Measurements from ENCODE around the gene WDFY4.

The WDFY4 gene

DNA sequence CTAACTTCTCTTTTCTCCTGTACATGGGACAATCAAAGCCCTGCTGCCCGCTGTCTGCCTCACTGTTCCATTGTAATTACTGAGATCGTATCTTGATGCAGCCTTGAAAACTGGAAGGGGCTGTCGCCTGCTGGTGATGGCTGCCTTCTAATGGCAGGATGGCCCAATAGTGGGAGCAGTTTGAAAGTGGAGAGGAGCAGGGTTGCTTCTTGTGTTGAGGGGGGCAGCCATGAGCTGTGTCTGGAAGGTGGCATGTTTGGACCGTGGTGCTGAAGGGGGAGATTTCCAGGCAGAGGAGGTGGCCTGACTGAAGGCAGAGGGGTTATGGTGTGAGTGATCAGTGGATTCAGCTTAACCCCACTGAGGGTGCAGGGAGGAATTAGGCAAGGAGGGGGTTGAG is 8.1 kb downstream of the WDFY4 start:
- FAIRE-seq, result no peak

GRCh38 chr10:48693206-48693605 is 8.5 kb downstream of the WDFY4 start:
- no peak for DNase-seq (ENCODE audit: insufficient read length, low spot score)
- FAIRE-seq, result no peak
- no peak for TF ChIP-seq CTCF (IDR thresholded peaks at IDR 0.05; ENCODE audit: insufficient read depth, missing control alignments)

More for the DNA sequence above, 8.1 kb downstream of the WDFY4 start:
- TF ChIP-seq CTCF (IDR thresholded peaks at IDR 0.05; ENCODE audit: insufficient read depth, missing control alignments), result no peak
- DNase-seq (ENCODE audit: insufficient read length, low spot score), result no peak

- FAIRE-seq (no peak), DNase-seq (ENCODE audit: insufficient read length, low spot score) (no peak)
- TF ChIP-seq CTCF (IDR thresholded peaks at IDR 0.05; ENCODE audit: insufficient read depth, missing control alignments), result no peak
Measured at GRCh38 chr10:48694371-48695030, 9.8 kb downstream of the WDFY4 start.

GRCh38 chr10:48695636-48696534 is 11.2 kb downstream of the WDFY4 start:
- no peak for TF ChIP-seq CTCF (IDR thresholded peaks at IDR 0.05; ENCODE audit: insufficient read depth, missing control alignments)
- DNase-seq (ENCODE audit: insufficient read length, low spot score) (no peak), FAIRE-seq (no peak)

GRCh38 chr10:48696535-48696873 is 11.8 kb downstream of the WDFY4 start:
- no peak for FAIRE-seq
- DNase-seq (ENCODE audit: insufficient read length, low spot score), result no peak
- TF ChIP-seq CTCF (IDR thresholded peaks at IDR 0.05; ENCODE audit: insufficient read depth, missing control alignments), result no peak

DNA sequence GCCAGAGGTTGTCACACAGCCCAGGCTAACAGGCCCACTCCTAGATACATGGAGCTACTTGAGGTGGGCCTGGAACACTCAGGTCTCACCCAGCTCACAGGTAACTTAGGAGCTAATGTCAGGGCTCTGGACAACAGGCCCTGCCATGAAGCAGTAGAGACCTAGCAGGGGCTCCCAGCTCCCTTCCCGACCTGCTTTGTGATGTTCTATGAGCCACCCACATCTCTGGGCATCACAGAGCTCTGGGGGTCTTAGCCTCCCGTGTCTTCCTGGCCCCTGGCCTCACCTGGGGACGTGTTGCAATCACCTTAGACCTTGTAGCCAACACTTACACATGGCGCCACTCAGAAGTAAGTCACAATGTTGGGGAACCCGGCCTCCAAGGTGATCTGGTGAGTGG is 12.4 kb downstream of the WDFY4 start:
- no peak for TF ChIP-seq CTCF (IDR thresholded peaks at IDR 0.05; ENCODE audit: insufficient read depth, missing control alignments)
- DNase-seq (ENCODE audit: insufficient read length, low spot score) (no peak), FAIRE-seq (no peak)
